ENCODE data around the gene PCK1. TPM values are rescaled to one million over a fixed set of nuclear protein-coding genes. Genes with fewer than 3 reads are reported as not detected.

Gene PCK1
- total and polyA plus RNA-seq, 2 of the 13 experiments (the other 11 are each of a cell fraction or from before 2014, with no cell fraction given) = 6.5 to 12.6 TPM

DNA sequence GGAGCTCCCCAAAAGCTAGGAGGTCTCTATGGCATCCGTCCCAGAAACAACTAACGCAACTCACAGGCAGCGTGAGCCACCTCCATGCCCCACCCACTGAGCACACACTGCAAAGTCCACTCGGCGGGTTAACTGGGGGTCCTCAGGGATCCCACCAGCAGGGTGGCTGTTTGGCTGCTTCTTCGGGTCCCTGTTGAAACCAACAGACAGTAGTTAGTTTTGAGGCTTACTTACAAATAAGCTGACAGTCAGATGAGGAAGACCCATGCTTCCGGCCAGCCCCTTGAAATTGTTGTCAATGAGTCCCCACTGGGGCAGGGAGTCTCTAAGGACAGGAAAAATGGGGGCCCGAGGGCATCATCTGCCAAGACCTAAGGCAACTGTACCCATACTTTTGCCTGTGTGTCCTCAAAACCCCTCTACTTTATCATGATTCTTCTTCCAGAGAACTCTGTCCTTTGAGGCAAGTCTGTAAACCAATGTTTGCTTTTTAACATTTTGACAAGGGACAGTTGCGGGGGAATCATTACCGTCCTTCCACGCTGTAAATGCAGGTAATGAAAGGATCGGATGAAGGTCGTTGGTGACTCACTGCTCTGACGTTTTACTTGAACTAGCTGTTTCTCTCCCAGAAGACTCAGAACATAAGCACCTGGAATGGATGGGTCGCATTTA is 2.2 kb upstream of the PCK1 start (continued):
- TF ChIP-seq, protein P1, sequence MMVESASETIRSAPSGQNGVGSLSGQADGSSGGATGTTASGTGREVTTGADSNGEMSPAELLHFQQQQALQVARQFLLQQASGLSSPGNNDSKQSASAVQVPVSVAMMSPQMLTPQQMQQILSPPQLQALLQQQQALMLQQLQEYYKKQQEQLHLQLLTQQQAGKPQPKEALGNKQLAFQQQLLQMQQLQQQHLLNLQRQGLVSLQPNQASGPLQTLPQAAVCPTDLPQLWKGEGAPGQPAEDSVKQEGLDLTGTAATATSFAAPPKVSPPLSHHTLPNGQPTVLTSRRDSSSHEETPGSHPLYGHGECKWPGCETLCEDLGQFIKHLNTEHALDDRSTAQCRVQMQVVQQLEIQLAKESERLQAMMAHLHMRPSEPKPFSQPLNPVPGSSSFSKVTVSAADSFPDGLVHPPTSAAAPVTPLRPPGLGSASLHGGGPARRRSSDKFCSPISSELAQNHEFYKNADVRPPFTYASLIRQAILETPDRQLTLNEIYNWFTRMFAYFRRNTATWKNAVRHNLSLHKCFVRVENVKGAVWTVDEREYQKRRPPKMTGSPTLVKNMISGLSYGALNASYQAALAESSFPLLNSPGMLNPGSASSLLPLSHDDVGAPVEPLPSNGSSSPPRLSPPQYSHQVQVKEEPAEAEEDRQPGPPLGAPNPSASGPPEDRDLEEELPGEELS (CRISPR knock-in tag; IDR thresholded peaks at IDR 0.05) = peak; percentile 22; the same call in 1 of the 2 replicates
- TF ChIP-seq CBFB (CRISPR knock-in tag; IDR thresholded peaks at IDR 0.05) = no peak
- TF ChIP-seq ZBTB21 (CRISPR knock-in tag; IDR thresholded peaks at IDR 0.05) = peak; percentile 88
- no peak for TF ChIP-seq MTF2 (CRISPR knock-in tag; IDR thresholded peaks at IDR 0.05; ENCODE audit: borderline replicate concordance)
- TF ChIP-seq ZNF274 (CRISPR knock-in tag; IDR thresholded peaks at IDR 0.05) = peak; percentile 15; the same call in 1 of the 2 replicates
- peak; percentile 75 for TF ChIP-seq RARA (CRISPR knock-in tag; IDR thresholded peaks at IDR 0.05)
- TF ChIP-seq ZBTB7A (CRISPR knock-in tag; IDR thresholded peaks at IDR 0.05) = peak; percentile 69; the same call in 1 of the 2 replicates
- TF ChIP-seq ZSCAN25 (CRISPR knock-in tag; IDR thresholded peaks at IDR 0.05) = peak; percentile 26; the same call in 1 of the 2 replicates
- TF ChIP-seq, protein P2, sequence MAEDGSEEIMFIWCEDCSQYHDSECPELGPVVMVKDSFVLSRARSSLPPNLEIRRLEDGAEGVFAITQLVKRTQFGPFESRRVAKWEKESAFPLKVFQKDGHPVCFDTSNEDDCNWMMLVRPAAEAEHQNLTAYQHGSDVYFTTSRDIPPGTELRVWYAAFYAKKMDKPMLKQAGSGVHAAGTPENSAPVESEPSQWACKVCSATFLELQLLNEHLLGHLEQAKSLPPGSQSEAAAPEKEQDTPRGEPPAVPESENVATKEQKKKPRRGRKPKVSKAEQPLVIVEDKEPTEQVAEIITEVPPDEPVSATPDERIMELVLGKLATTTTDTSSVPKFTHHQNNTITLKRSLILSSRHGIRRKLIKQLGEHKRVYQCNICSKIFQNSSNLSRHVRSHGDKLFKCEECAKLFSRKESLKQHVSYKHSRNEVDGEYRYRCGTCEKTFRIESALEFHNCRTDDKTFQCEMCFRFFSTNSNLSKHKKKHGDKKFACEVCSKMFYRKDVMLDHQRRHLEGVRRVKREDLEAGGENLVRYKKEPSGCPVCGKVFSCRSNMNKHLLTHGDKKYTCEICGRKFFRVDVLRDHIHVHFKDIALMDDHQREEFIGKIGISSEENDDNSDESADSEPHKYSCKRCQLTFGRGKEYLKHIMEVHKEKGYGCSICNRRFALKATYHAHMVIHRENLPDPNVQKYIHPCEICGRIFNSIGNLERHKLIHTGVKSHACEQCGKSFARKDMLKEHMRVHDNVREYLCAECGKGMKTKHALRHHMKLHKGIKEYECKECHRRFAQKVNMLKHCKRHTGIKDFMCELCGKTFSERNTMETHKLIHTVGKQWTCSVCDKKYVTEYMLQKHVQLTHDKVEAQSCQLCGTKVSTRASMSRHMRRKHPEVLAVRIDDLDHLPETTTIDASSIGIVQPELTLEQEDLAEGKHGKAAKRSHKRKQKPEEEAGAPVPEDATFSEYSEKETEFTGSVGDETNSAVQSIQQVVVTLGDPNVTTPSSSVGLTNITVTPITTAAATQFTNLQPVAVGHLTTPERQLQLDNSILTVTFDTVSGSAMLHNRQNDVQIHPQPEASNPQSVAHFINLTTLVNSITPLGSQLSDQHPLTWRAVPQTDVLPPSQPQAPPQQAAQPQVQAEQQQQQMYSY (CRISPR knock-in tag; IDR thresholded peaks at IDR 0.05) = peak; percentile 13; the same call in 1 of the 2 replicates
- 0 out of 2 replicates have a peak, but pooled peaks have one; percentile 11 for TF ChIP-seq ZNF205 (CRISPR knock-in tag; IDR thresholded peaks at IDR 0.05)
- TF ChIP-seq DMAP1 (CRISPR knock-in tag; IDR thresholded peaks at IDR 0.05) = 0 out of 2 replicates have a peak, but pooled peaks have one; percentile 27
- 0 out of 2 replicates have a peak, but pooled peaks have one; percentile 58 for TF ChIP-seq HOXA3 (CRISPR knock-in tag; IDR thresholded peaks at IDR 0.05)
- TF ChIP-seq ETV5 (CRISPR knock-in tag; IDR thresholded peaks at IDR 0.05; ENCODE audit: borderline replicate concordance) = peak; percentile 29; the same call in 1 of the 2 replicates
- peak in 1 of 2 experiments; percentile 67; a peak in 2 of 4 replicates for TF ChIP-seq EP300 (IDR thresholded peaks at IDR 0.05; ENCODE audit: low read depth in 2 of 2, low read length in 2 of 2)
- TF ChIP-seq EP300 (CRISPR knock-in tag; IDR thresholded peaks at IDR 0.05; ENCODE audit: borderline replicate concordance) = no peak
- TF ChIP-seq GABPB1 (CRISPR knock-in tag; IDR thresholded peaks at IDR 0.05) = no peak; the same call in 1 of the 2 replicates
- TF ChIP-seq ZNF615 (CRISPR knock-in tag; IDR thresholded peaks at IDR 0.05; ENCODE audit: borderline replicate concordance) = no peak
- 0 out of 2 replicates have a peak, but pooled peaks have one; percentile 86 for TF ChIP-seq ZNF850 (CRISPR knock-in tag; conservative IDR thresholded peaks at IDR 0.05)
- peak; percentile 35; the same call in 1 of the 2 replicates for TF ChIP-seq ZNF777 (CRISPR knock-in tag; IDR thresholded peaks at IDR 0.05)
- TF ChIP-seq, protein P3, sequence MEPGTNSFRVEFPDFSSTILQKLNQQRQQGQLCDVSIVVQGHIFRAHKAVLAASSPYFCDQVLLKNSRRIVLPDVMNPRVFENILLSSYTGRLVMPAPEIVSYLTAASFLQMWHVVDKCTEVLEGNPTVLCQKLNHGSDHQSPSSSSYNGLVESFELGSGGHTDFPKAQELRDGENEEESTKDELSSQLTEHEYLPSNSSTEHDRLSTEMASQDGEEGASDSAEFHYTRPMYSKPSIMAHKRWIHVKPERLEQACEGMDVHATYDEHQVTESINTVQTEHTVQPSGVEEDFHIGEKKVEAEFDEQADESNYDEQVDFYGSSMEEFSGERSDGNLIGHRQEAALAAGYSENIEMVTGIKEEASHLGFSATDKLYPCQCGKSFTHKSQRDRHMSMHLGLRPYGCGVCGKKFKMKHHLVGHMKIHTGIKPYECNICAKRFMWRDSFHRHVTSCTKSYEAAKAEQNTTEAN (CRISPR knock-in tag; conservative IDR thresholded peaks at IDR 0.05) = 0 out of 2 replicates have a peak, but pooled peaks have one; percentile 30
- TF ChIP-seq POLR2AphosphoS5 (IDR thresholded peaks at IDR 0.05; ENCODE audit: low read depth, low read length) = peak; percentile 55
- peak; percentile 61 for TF ChIP-seq SAP130 (CRISPR knock-in tag; IDR thresholded peaks at IDR 0.05; ENCODE audit: low read depth)
